Activated CD4-positive, alpha-beta T cell treated with anti-CD3 and anti-CD28 coated beads, Interleukin-2, Interleukin-4, amounts not matched to agents 100 ng/mL and 50 ng/mL, durations not matched to agents 16 hours and 8 hours (primary cell): ENCODE results near the gene CYTH2.
A peak's percentile ranks its signal among the peaks of the same experiment; 100 is the strongest.
"Not testable (repeated sequence)": the region's sequence is repeated elsewhere in the genome, so short reads cannot be mapped to it uniquely, and the experiment has no call there.

Experiments used
- DNase-seq: peaks from one replicate; pipeline ENCODE4 v3.0.0-alpha.2; 2020; ENCODE audit warnings: low spot score

Gene CYTH2

DNA sequence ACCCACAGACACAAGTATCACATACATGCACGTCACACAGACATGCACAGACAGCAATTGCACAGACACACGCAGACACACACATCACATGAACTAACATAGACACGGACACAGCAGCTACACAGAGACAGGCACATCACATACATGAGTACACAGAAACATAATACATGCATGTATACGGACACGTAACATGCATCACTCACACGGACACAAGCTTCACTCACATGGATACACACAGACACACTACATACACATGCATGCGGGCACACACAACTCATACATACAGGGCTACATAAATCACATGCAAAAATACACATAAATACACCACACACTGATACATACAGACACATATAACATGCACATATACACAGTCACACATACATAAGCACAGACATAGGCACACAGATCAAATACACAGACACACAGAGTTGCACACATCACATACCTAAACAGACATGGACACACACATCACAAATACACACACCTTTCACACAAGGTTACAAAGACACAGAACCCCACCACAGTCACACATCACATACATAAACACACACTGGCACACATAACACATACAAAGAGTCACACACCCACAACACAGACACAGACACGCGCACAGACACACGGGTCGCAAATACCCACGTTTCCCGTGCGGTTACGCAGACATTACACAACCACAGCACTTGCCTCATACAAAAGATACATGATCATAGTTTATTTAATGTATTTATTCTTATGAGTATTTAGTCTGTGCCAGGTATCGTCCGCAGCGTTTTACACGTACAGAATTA lies 43.5 kb downstream of the CYTH2 start:
- DNase-seq: no peak

DNA sequence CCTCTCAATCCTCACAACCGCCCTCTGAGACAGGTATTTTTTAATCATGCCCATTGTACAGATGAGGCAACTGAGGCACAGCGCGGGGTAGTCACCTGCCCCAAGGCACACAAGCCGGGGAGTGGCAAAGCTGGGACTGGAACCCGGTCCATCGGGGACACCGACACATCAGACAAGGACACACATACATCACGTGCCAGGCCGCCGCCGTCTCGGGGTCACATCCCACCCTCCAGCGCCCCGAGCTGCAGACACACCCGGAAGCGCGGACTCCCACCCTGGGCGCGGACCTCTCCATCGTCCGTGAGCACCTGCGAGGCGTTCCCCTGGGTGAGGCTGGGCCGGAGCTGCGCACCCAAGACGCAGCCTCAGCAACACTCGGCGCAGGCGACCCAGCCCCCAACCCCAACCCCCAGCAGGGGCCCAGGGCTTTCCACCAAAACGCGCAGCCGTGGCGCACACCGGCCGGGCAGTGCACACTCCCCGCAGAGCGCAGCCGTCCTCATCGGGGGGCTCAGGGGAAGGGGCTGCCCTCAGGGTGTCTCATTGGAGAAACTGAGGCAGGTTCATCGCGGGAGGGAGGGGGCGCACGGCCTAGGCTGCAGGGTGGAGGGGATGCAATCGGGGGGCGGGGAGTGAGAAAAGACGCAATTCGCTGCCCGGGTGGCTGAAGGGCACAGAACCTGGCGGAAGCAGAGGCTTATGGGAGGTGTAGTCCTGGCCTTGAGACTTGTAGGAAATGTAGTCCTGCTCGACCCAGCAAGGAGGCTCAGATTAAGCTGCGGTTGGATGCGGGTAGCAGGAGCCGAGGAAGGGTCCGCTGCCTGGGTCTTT lies 44.3 kb downstream of the CYTH2 start:
- peak; percentile 81 for DNase-seq

DNA sequence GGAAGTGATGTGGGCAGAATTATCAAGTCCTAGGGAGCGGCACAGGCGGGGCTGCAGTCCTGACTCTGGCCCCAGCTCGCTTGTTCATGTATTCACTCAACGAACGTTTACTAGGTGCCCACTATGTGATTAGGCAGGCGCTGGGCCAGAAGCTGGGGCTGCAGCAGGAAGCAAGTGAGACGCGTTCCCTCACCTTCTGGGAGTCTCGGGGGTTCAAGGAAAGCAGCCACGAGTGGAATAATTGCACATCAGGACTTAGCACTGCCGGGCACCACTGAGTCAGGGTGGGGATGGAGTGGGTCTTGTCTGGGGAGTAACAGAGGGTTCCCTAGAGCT lies 44.9 kb downstream of the CYTH2 start:
- no peak for DNase-seq

DNA sequence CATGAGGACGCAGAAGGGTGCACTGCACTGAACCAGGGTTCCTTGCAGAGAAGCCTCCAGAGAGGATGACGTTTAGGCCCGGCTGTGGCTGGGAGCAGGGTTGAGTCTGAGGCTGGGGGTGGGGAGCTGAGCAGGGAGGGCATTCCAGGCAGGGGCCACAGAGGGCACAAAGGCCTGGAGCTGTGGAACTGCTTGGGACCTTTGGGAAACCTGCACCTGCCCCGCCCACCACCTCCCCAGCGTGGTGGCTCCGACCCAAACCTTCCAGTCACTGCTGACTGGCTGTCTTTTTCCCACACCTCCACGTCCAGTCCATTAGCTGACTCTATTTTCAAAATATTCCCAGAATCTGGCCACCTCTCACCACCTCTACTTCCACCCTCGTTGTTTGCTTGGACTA lies 47.4 kb downstream of the CYTH2 start:
- no peak for DNase-seq

DNA sequence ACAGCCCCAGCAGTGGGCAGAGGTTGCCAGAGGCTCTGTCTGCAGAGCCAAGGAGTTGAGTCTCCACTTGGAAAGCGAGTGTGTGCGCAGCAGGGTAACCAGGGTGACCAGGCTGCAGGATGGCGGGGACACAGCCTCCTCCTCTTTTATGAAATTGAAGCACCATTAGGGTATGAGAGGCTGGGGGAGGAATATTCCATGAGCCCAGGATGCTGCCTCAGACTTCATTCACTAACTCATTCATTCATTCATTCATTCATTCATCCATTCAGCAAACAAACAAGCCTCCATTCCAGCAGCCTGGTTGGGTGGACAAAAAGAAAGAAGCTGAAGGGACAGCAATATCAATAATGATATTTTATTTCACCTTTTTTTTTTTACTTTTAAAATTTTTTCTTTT lies 49.0 kb downstream of the CYTH2 start:
- DNase-seq: no peak

DNA sequence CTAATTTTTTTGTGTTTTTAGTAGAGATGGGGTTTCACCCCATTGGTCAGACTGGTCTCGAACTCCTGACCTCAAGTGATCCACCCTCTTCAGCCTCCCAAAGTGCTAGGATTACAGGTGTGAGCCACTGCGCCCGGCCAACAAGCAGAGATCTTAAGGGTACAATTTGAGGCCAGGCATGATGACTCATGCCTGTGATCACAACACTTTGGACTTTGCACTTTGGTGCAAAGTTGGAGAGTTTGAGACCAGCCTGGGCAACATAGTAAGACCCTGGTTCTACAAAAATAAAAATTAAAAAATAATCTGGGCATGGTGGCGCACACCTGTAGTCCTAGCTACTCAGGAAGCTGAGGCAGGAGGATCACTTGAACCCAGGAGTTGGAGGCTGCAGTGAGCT lies 50.3 kb downstream of the CYTH2 start:
- DNase-seq: not testable (repeated sequence)

DNA sequence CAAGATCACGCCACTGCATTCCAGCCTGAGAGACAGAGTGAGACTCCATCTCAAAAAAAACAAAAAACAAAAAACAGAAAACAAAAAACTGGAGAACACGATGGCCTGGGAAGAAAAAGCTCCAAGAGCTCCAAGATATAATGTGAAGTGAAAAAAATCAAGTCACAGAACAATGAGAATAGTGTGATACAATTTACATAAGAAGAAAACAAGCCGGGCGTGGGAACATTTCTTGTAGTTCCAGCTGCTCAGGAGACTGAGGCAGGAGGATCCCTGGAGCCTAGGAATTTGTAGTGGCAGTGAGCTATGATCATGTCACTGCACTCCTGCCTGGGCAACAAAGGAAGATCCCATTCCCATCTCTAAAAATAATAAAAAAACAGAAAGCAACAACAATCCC lies 51.0 kb downstream of the CYTH2 start:
- DNase-seq: no peak

DNA sequence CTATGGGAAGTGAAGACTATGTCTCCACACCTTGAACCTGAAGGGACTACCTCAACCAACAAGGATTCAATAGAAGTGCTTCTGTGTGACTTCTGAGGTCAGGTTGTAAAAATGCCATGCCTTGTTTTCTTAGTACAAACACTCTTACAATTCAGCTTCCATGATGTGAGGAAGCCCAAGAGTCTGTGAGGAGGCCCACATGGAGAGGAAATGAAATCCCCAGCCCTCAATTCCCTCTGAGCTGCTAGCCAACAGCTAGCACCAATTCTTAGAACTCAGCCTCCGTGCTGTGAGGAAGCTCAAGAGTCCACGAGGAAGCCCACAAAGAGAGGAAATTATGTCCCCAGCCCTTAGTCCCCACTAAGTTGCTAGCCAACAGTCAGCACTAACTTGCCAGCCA lies 55.1 kb downstream of the CYTH2 start:
- no peak for DNase-seq

DNA sequence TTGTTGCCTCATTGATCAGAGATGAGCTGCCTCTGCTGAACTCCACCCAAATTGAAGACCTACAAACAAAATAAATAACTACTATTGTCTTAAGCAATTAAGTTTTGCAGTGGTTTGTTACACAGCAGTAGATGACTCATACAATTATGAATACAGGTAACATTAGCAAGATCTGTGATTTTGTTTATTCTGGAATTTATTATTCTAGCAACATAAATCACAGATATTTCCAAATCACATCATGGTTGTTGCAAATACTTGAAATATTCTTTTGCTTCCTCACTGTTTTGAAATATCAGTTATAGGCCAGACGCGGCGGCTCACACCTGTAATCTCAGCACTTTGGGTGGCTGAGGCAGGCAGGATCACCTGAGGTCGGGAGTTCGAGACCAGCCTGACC lies 55.6 kb downstream of the CYTH2 start:
- DNase-seq: no peak

DNA sequence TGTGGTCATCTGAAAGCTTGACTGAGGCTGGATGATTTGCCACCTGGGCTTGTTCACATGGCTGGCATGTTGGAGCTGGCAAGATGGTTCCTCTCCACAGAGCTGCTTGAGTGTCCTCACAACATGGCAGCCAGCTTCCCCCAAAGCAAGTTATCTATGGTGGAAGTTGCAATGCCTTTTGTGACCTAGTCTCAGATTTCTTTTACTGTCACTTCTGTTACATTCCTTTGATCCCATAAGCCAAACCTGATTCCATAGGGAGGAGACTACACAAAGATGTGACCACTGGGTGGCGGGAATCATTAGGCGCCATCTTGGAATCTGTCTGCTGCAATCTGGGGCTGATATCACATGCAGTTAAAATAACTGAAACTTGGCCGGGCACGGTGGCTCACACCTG lies 60.0 kb downstream of the CYTH2 start:
- DNase-seq: no peak

DNA sequence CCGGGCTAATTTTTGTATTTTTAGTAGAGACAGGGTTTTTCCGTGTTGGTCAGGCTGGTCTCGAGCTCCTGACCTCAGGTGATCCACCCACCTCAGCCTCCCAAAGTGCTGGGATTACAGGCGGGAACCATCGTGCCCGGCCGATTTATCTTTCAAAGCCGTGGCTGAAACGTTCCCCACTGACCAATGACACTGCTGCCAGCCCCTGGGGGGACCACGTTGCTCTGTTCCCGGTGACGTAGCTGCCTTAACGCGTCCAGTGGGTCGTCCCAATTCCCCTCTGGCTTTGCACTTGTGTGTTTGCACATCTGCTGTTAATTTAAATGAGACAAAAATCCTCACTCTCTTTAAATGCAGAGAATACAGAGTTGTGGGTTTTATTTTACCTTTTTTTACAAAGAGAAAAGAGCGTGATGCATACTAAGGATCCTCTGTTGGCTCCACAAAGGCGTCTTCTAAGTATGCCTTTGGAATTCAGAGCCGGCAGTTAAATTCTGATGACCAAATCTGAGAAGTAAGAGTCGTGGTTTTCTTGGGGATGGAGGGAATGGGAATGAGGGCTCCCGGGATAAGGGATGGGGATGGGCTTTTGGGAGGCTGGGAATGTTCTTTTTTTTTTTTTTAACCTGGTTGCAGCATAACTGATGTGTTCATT lies 61.0 kb downstream of the CYTH2 start:
- DNase-seq: no peak

DNA sequence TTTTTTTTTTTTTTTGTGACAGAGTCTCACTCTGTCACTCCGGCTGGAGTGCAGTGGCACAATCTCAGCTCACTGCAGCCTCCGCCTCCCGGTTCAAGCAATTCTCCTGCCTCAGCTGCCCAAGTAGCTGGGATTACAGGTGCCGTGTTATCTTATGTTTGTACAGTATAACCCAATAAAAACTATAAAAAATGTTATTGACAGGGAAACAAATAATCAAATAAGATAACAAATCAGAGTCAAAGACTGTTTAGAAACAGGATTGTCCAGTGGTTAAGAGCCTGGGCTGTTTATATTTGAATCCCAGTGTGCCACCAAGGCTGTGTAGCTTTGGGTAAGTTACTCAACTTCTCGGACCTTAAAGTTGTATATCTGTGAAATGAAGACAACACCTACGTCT lies 61.6 kb downstream of the CYTH2 start:
- no peak for DNase-seq
